ENCODE results near the gene TBC1D9B.

The TBC1D9B gene

DNA sequence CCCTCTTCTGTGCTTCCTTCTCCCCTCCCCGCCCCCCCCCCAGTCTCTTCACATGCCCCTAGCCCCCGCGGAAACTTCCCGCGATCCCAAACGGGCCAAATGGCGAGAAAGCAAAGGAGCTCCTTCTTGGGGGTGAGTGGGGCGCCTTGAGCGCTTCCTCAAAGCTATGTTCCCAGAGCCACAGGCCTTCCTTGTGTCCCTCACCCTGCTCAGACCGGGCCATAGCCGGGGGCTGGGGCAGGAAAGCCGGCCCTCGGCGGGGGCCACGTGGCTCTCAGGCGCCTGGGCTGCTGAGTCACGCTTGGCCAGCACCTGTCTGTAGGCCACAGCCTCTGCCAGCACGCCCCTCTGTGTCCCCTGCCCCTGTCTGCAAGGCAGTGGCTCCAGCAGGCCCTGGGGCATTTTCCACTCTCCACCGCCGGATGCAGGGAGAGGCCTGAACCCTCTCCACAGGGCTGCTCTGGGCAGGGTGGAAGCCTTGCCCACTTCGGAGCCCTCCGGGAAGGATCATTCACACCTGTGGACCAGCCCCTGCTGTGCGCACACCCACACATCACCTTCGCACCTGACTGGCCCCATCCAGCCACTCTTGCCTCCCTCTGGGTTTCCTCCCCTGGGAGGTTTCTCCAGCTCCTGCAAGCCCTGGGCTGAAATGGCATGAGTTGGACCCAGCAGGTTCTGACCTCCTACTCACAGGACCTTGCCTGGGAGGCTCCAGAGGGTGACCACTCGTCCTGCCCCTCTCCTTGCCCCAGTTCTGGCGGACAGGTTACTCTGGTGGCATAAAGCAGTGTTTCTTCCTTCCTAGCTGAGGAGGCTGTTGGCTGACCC lies 88.2 kb downstream of the TBC1D9B start:
- no peak for DNase-seq

GRCh38 chr5:179818746-179819295 lies 88.9 kb downstream of the TBC1D9B start:
- DNase-seq = peak; percentile 92

DNA sequence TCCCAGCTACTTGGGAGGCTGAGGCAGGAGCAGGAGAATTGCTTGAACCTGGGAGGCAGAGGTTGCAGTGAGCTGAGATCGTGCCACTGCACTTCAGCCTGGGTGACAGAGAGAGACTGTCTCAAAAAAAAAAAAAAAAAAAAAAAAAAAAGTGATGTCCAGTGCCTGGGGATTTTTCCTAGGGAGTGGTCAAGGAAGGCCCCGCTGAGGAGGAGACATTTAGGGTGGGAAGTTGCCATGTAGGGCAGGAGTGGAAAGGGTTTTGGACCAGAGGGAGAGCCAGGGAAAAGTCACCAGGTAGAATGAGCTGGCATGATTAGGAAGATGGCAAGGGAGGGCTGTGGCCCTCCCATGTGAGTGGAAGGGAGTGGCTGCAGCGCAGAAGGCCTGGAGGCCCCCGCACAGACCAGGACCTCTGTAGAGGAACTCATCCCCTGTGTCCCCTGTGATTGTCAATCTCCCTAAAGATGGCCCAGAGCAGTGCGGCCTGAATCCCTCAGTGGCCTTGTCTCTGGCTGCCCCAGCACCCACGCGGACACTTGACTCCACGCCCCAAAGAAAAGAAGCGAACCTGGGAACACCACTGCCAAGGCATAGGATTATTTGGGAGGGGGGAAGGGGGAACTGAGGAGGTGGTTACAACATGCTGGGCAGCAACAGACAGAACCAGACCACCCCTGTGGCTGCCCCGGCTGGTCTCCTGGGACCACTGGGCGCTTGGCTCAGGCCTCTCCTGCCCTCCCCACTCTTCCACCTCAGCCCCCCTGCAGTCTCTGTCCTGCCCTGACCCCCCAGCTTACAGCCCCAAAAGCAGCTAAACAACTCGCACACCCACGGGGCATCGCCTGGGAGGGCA lies 89.6 kb downstream of the TBC1D9B start:
- no peak for DNase-seq

GRCh38 chr5:179817470-179817840 lies 90.2 kb downstream of the TBC1D9B start:
- no peak for DNase-seq

GRCh38 chr5:179816796-179817469 lies 90.8 kb downstream of the TBC1D9B start:
- DNase-seq = no peak

GRCh38 chr5:179816401-179816795 lies 91.3 kb downstream of the TBC1D9B start:
- no peak for DNase-seq

DNA sequence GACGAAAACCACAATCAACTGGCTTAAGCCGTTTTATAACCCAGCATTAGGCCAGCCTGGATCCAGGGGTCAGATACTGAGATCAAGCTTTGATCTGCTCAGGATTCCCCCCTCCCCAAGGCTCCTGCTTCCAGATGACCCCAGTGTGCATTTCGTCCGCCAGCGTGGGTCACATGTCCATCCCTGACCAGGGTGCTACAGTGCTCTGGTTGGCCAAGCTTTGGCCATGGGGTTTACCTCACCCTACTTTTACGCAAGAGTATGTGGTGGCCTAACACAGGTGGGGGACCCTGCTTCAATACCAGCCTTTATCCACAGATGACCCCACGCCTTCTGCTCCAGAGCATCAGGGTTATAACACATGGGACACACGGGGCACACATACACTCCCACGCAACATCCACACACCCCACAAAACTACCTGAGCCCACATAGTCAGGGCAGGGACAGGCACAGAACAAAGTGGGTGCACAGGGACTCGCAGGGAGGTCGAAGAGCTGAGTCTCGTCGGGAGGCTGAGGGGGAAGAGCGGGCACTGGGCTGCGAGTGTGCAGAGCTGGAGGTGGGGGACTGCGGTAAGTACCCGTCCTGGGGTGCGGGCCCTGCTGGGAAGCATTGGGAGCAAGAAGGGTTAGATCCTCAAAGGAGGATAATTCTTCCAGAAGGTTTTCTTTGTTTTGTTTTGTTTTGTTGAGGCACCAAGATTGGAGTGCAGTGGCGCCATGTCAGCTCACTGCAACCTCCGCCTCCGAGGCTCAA lies 92.0 kb downstream of the TBC1D9B start:
- DNase-seq = no peak

GRCh38 chr5:179814090-179814489 lies 93.6 kb downstream of the TBC1D9B start:
- DNase-seq = no peak

DNA sequence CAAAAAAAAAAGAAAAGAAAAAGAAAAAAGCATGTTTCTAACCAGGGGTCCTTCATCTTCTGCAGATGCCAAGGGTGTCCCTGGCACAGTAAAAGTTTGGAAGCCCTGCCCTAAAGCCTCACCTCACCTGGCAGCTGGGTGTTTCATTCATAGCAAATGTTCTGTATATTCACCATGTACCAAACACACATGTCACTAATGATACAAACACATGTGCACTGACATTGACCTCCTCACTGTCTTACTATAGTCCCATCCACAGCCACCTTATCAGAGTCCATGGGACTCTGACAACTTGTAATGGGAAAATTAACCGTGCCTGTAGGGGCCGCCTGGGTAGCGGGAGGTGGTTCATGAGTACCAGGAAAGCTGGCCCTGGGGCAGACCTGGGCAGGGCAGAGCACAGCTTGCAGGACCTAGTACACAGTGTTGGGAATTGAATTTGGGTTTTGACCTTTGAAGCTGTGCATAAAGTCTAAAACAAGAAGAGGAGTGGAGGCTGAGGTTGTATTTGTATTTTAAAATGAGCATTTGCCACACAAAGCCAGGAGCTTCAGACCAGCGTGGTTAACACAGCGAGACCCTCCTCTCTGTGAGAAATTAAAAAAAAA lies 94.6 kb downstream of the TBC1D9B start:
- no peak for DNase-seq

GRCh38 chr5:179812135-179812825 lies 95.4 kb downstream of the TBC1D9B start:
- no peak for DNase-seq

Data from activated CD4-positive, alpha-beta T cell treated with anti-CD3 and anti-CD28 coated beads, Interleukin-2, amount 50 U/mL, for 16 hours (primary cell).